OCI-LY1 (cell line): Measurements from ENCODE around the gene ARPP21.
"Not testable (repeated sequence)": the region's sequence is repeated elsewhere in the genome, so short reads cannot be mapped to it uniquely, and the experiment has no call there.

ENCODE experiments used
- H2AFZ ChIP-seq: fragments of 200-600 bp; sonication (generic), shearing (Covaris generic); 2 replicates; pipeline ENCODE4 v1.6.0; 2014; ENCODE audit warnings: antibody characterized with exemption, mild to moderate bottlenecking, low read length
- H3F3A ChIP-seq: fragments of 200-600 bp; sonication (generic), shearing (Covaris generic); 2 replicates; pipeline ENCODE4 v1.6.0; 2014; ENCODE audit warnings: mild to moderate bottlenecking, antibody characterized with exemption, low read length, moderate library complexity; ENCODE audit not compliant: insufficient read depth
- H3K27ac ChIP-seq: fragments of 200-600 bp; sonication (generic); 2 replicates; pipeline ENCODE4 v1.5.1; 2014; ENCODE audit warnings: low read length, mixed run types, mild to moderate bottlenecking, low read depth; ENCODE audit not compliant: poor library complexity, severe bottlenecking
- H3K27me3 ChIP-seq: fragments of 200-600 bp; sonication (generic); 2 replicates; pipeline ENCODE4 v1.6.0; 2014; ENCODE audit warnings: antibody characterized with exemption, mild to moderate bottlenecking, low read length, moderate library complexity; ENCODE audit not compliant: insufficient read depth
- H3K36me3 ChIP-seq: fragments of 200-600 bp; sonication (generic); 2 replicates; pipeline ENCODE4 v1.6.1; 2014; ENCODE audit warnings: mild to moderate bottlenecking, antibody characterized with exemption, low read length, moderate library complexity, mixed read lengths; ENCODE audit not compliant: insufficient read depth
- H3K4me1 ChIP-seq: fragments of 200-600 bp; sonication (generic); 2 replicates; pipeline ENCODE4 v1.5.1; 2014; ENCODE audit warnings: mild to moderate bottlenecking, low read length, moderate library complexity; ENCODE audit not compliant: insufficient read depth, severe bottlenecking
- H3K4me2 ChIP-seq: fragments of 200-600 bp; sonication (generic), shearing (Covaris generic); 2 replicates; pipeline ENCODE4 v1.6.1; 2014; ENCODE audit warnings: low read length
- H3K4me3 ChIP-seq: fragments of 200-600 bp; sonication (generic); 2 replicates; pipeline ENCODE4 v1.5.1; 2014; ENCODE audit warnings: low read length, low read depth, mild to moderate bottlenecking, mixed read lengths; ENCODE audit not compliant: poor library complexity, severe bottlenecking
- H3K79me2 ChIP-seq: fragments of 200-600 bp; shearing (Covaris generic); 2 replicates; pipeline ENCODE4 v1.6.1; 2016; ENCODE audit warnings: mixed run types, low read length, mixed read lengths; ENCODE audit not compliant: insufficient read depth
- H3K9ac ChIP-seq: fragments of 200-600 bp; sonication (generic), shearing (Covaris generic); 2 replicates; pipeline ENCODE4 v1.6.1; 2014; ENCODE audit warnings: mild to moderate bottlenecking, low read length, mixed read lengths
- H3K9me2 ChIP-seq: fragments of 200-600 bp; sonication (generic), shearing (Covaris generic); 2 replicates; pipeline ENCODE4 v1.6.1; 2014; ENCODE audit warnings: low read depth, mild to moderate bottlenecking, low read length, mixed read lengths
- H3K9me3 ChIP-seq: fragments of 200-600 bp; shearing (Covaris generic); 2 replicates; pipeline ENCODE4 v1.6.1; 2014; ENCODE audit warnings: low read length, mixed read lengths
- H4K20me1 ChIP-seq: fragments of 200-600 bp; sonication (generic), shearing (Covaris generic); 2 replicates; pipeline ENCODE4 v1.6.0; 2016; ENCODE audit warnings: mild to moderate bottlenecking, low read length; ENCODE audit not compliant: insufficient read depth
- EZH2 ChIP-seq: fragments of 200-600 bp; sonication (generic), shearing (Covaris generic); IDR thresholded peaks from 2 replicates; pipeline ENCODE4 v1.8.0; 2017; ENCODE audit warnings: borderline replicate concordance, mixed run types, mild to moderate bottlenecking, antibody characterized with exemption, low read length, moderate library complexity, mixed read lengths
- TF ChIP-seq, protein P1 (sequence below): fragments of 200-600 bp; sonication (generic), shearing (Covaris generic); IDR thresholded peaks from 2 replicates; pipeline ENCODE4 v1.5.1; 2017; ENCODE audit warnings: mild to moderate bottlenecking, antibody characterized with exemption, low read length, moderate library complexity, mixed read lengths

ARPP21 gene

GRCh38 chr3:35790764-35791163 is 151.4 kb downstream of the ARPP21 start:
- Histone ChIP-seq H3K9me2 (no peaks in the 10 kb centered on the region), H3K4me3 (no peak overlapping the region), H3K79me2 (no peaks in the 10 kb centered on the region)

DNA sequence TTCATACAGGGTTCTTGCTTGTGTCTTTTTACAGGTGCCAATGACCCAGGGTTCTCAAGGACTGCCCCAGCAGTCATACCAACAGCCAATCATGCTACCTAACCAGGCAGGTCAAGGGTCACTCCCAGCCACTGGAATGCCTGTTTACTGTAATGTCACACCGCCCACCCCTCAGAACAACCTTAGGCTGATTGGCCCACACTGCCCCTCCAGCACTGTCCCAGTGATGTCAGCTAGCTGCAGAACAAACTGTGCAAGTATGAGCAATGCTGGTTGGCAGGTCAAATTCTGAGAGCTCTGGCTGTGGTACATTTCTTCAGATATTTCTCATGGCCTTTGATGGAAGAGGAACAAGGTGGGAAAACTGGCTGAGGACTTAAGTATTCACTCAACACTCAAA is 154.3 kb downstream of the ARPP21 start:
- no peak overlapping the region for H3K9ac ChIP-seq
- H2AFZ ChIP-seq, result no peak overlapping the region
- TF ChIP-seq, protein P1, sequence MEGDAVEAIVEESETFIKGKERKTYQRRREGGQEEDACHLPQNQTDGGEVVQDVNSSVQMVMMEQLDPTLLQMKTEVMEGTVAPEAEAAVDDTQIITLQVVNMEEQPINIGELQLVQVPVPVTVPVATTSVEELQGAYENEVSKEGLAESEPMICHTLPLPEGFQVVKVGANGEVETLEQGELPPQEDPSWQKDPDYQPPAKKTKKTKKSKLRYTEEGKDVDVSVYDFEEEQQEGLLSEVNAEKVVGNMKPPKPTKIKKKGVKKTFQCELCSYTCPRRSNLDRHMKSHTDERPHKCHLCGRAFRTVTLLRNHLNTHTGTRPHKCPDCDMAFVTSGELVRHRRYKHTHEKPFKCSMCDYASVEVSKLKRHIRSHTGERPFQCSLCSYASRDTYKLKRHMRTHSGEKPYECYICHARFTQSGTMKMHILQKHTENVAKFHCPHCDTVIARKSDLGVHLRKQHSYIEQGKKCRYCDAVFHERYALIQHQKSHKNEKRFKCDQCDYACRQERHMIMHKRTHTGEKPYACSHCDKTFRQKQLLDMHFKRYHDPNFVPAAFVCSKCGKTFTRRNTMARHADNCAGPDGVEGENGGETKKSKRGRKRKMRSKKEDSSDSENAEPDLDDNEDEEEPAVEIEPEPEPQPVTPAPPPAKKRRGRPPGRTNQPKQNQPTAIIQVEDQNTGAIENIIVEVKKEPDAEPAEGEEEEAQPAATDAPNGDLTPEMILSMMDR, result no peak
- TF ChIP-seq EZH2, result no peak
- no peak overlapping the region for H3K27ac ChIP-seq
- no peak overlapping the region for H3K4me3 ChIP-seq
- no peaks in the 10 kb centered on the region for H3K9me3 ChIP-seq
- no peaks in the 10 kb centered on the region for H3F3A ChIP-seq
- no peaks in the 10 kb centered on the region for H3K79me2 ChIP-seq
- H3K9me2 ChIP-seq, result no peaks in the 10 kb centered on the region
- peaks cover 48% of the 10 kb centered on the region for H3K36me3 ChIP-seq
- H3K27me3 ChIP-seq, result no peaks in the 10 kb centered on the region
- H3K4me1 ChIP-seq, result peaks cover 9% of the 10 kb centered on the region
- H3K4me2 ChIP-seq, result no peak overlapping the region
- H4K20me1 ChIP-seq, result no peaks in the 10 kb centered on the region

More at GRCh38 chr3:35790764-35791163, 151.4 kb downstream of the ARPP21 start:
- peaks cover 39% of the 10 kb centered on the region for H3K36me3 ChIP-seq
- H3K9me3 ChIP-seq, result no peaks in the 10 kb centered on the region
- no peak for TF ChIP-seq EZH2
- H3F3A ChIP-seq, result no peaks in the 10 kb centered on the region
- no peak overlapping the region for H3K27ac ChIP-seq
- H3K4me1 ChIP-seq, result peaks cover 36% of the 10 kb centered on the region
- no peak overlapping the region for H2AFZ ChIP-seq
- no peak overlapping the region for H3K9ac ChIP-seq
- H4K20me1 ChIP-seq, result no peaks in the 10 kb centered on the region
- no peaks in the 10 kb centered on the region for H3K27me3 ChIP-seq
- no peak overlapping the region for H3K4me2 ChIP-seq

GRCh38 chr3:35800960-35801459 is 161.7 kb downstream of the ARPP21 start:
- H3K27ac ChIP-seq, result no peak overlapping the region
- H3K27me3 ChIP-seq, result no peaks in the 10 kb centered on the region
- no peak overlapping the region for H2AFZ ChIP-seq
- H3K4me1 ChIP-seq, result no peaks in the 10 kb centered on the region
- no peaks in the 10 kb centered on the region for H4K20me1 ChIP-seq
- no peaks in the 10 kb centered on the region for H3F3A ChIP-seq
- H3K4me2 ChIP-seq, result no peak overlapping the region
- no peaks in the 10 kb centered on the region; the same call in 1 of the 2 replicates for H3K9me3 ChIP-seq
- no peak overlapping the region for H3K9ac ChIP-seq
- no peak overlapping the region for H3K4me3 ChIP-seq
- H3K9me2 ChIP-seq, result no peaks in the 10 kb centered on the region
- TF ChIP-seq, protein P1, result no peak
- TF ChIP-seq EZH2, result no peak
- H3K36me3 ChIP-seq, result peaks cover 7% of the 10 kb centered on the region
- no peaks in the 10 kb centered on the region for H3K79me2 ChIP-seq

- no peaks in the 10 kb centered on the region for H3K27me3 ChIP-seq
- H3K9me2 ChIP-seq, result no peaks in the 10 kb centered on the region
- no peaks in the 10 kb centered on the region for H3K79me2 ChIP-seq
- H3K9me3 ChIP-seq, result no peaks in the 10 kb centered on the region
- H3K4me1 ChIP-seq, result no peaks in the 10 kb centered on the region
- no peak overlapping the region for H2AFZ ChIP-seq
- TF ChIP-seq, protein P1, result no peak
- TF ChIP-seq EZH2, result no peak
- no peaks in the 10 kb centered on the region for H3F3A ChIP-seq
- H3K27ac ChIP-seq, result no peak overlapping the region
- H4K20me1 ChIP-seq, result no peaks in the 10 kb centered on the region
- no peak overlapping the region for H3K9ac ChIP-seq
- no peaks in the 10 kb centered on the region for H3K36me3 ChIP-seq
- no peak overlapping the region for H3K4me2 ChIP-seq
- H3K4me3 ChIP-seq, result no peak overlapping the region
Observed at GRCh38 chr3:35814531-35814930, 175.2 kb downstream of the ARPP21 start.

DNA sequence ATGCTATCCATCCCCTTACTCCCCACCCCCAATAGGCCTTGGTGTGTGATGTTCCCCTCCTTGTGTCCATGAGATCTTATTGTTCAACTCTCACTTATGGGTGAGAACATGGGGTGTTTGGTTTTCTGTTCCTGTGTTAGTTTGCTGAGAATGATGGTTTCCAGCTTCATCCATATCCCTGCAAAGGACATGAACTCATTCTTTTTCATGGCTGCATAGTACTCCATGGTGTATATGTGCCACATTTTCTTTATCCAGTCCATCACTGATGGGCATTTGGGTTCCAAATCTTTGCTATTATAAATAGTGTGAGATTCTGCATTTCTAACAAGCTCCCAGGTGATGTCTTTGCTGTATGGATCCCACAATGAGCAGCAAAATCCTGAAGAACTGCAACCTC is 176.5 kb downstream of the ARPP21 start:
- not testable (repeated sequence) for H3K9ac ChIP-seq, H4K20me1 ChIP-seq, H3K4me1 ChIP-seq, H3K4me3 ChIP-seq, H3K4me2 ChIP-seq, H2AFZ ChIP-seq, H3K36me3 ChIP-seq, H3K27ac ChIP-seq, H3F3A ChIP-seq, H3K9me3 ChIP-seq, H3K79me2 ChIP-seq, H3K27me3 ChIP-seq, H3K9me2 ChIP-seq
